GDM1 (cell line): ENCODE results near the gene AP5Z1.

Source experiments
- DNase-seq: peaks from one replicate; lab custom pipeline; 2025; lab: John Stamatoyannopoulos, UW

AP5Z1 gene

GRCh38 chr7:4766666-4767519, 8.5 kb upstream of the AP5Z1 start:
- DNase-seq: no peak

GRCh38 chr7:4768597-4769569, 6.5 kb upstream of the AP5Z1 start:
- DNase-seq: no peak

GRCh38 chr7:4769761-4770160, 5.7 kb upstream of the AP5Z1 start:
- DNase-seq: no peak

- DNase-seq: no peak
Measured at GRCh38 chr7:4770886-4771285, 4.5 kb upstream of the AP5Z1 start.

- DNase-seq: no peak
Measured at GRCh38 chr7:4771737-4772136, 3.7 kb upstream of the AP5Z1 start.

- no peak for DNase-seq
Measured at GRCh38 chr7:4772306-4772705, 3.1 kb upstream of the AP5Z1 start.

GRCh38 chr7:4774007-4774406, 1.4 kb upstream of the AP5Z1 start:
- DNase-seq: no peak

- peak; percentile 25 for DNase-seq
Measured at GRCh38 chr7:4774658-4775249, 669 bp upstream of the AP5Z1 start.

GRCh38 chr7:4775848-4776623, 613 bp downstream of the AP5Z1 start:
- DNase-seq: no peak

GRCh38 chr7:4779118-4779517, 3.7 kb downstream of the AP5Z1 start:
- no peak for DNase-seq

- DNase-seq: no peak
Measured at GRCh38 chr7:4781366-4782069, 6.1 kb downstream of the AP5Z1 start.

GRCh38 chr7:4782333-4783291, 7.2 kb downstream of the AP5Z1 start:
- DNase-seq: no peak

- no peak for DNase-seq
Measured at GRCh38 chr7:4783292-4783652, 7.8 kb downstream of the AP5Z1 start.

- DNase-seq: no peak
Measured at GRCh38 chr7:4783762-4784351, 8.4 kb downstream of the AP5Z1 start.

GRCh38 chr7:4784799-4785198, 9.4 kb downstream of the AP5Z1 start:
- no peak for DNase-seq

GRCh38 chr7:4785371-4785770, 9.9 kb downstream of the AP5Z1 start:
- no peak for DNase-seq

GRCh38 chr7:4786015-4786414, 10.6 kb downstream of the AP5Z1 start:
- no peak for DNase-seq

GRCh38 chr7:4787541-4787940, 12.1 kb downstream of the AP5Z1 start:
- no peak for DNase-seq

GRCh38 chr7:4787947-4788626, 12.7 kb downstream of the AP5Z1 start:
- DNase-seq: no peak
